Measurements from ENCODE around the gene ANAPC7. TPM values are rescaled to one million over a fixed set of nuclear protein-coding genes. Genes with fewer than 3 reads are reported as not detected.
"Not testable (repeated sequence)": the region's sequence is repeated elsewhere in the genome, so short reads cannot be mapped to it uniquely, and the experiment has no call there.

Gene ANAPC7
- total and polyA plus RNA-seq, 2 donors from 2014 or later, result 31.3 to 47.8 TPM

GRCh38 chr12:110366321-110367142, 37.0 kb downstream of the ANAPC7 start:
- FAIRE-seq, result no peak
- Histone ChIP-seq H3K36me3 (ENCODE audit: control insufficient read depth in 2 of 3, insufficient read depth in 3 of 3, low read length in 3 of 3) (peaks cover 0 to 3% (median 0%) of the 10 kb centered on the region in 3 donors), H3K9ac (ENCODE audit: low read length in 3 of 3) (no peak overlapping the region), H3K9me3 (ENCODE audit: control insufficient read depth in 2 of 3, insufficient read depth in 1 of 3, low read length in 3 of 3) (no peaks in the 10 kb centered on the region), H3K27me3 (ENCODE audit: control insufficient read depth, insufficient read depth, low read length) (no peaks in the 10 kb centered on the region), H3K27ac (ENCODE audit: low read depth in 2 of 2, low read length in 2 of 2) (no peak overlapping the region), H3K4me3 (ENCODE audit: low read length in 3 of 3) (no peak overlapping the region), H3K4me1 (ENCODE audit: control insufficient read depth in 2 of 3, insufficient read depth in 2 of 3, low read depth in 1 of 3, low read length in 3 of 3) (no peaks in the 10 kb centered on the region)
- intact Hi-C loops (cut with DNase I), result no loop called here
- no peak for TF ChIP-seq CTCF (IDR thresholded peaks at IDR 0.05; ENCODE audit: borderline replicate concordance, extremely low read depth, insufficient read depth)
- peak in 1 of 5 donors; percentile 39 for DNase-seq

- no peaks in the 10 kb centered on the region for H3K9me3 ChIP-seq (ENCODE audit: control insufficient read depth in 2 of 3, insufficient read depth in 1 of 3, low read length in 3 of 3)
- no peak overlapping the region for H3K4me3 ChIP-seq (ENCODE audit: low read length in 3 of 3)
- TF ChIP-seq CTCF (IDR thresholded peaks at IDR 0.05; ENCODE audit: borderline replicate concordance, extremely low read depth, insufficient read depth), result no peak
- H3K36me3 ChIP-seq (ENCODE audit: control insufficient read depth in 2 of 3, insufficient read depth in 3 of 3, low read length in 3 of 3), result peaks cover 0 to 3% (median 0%) of the 10 kb centered on the region in 3 donors
- intact Hi-C loops (cut with DNase I), result no loop called here
- no peaks in the 10 kb centered on the region for H3K4me1 ChIP-seq (ENCODE audit: control insufficient read depth in 2 of 3, insufficient read depth in 2 of 3, low read depth in 1 of 3, low read length in 3 of 3)
- DNase-seq (no peak), FAIRE-seq (no peak)
- no peaks in the 10 kb centered on the region for H3K27me3 ChIP-seq (ENCODE audit: control insufficient read depth, insufficient read depth, low read length)
- H3K9ac ChIP-seq (ENCODE audit: low read length in 3 of 3), result no peak overlapping the region
- no peak overlapping the region for H3K27ac ChIP-seq (ENCODE audit: low read depth in 2 of 2, low read length in 2 of 2)
Measured at GRCh38 chr12:110365489-110366320, 37.8 kb downstream of the ANAPC7 start.

- DNase-seq (no peak), FAIRE-seq (no peak)
- Histone ChIP-seq H3K27ac (ENCODE audit: low read depth in 2 of 2, low read length in 2 of 2) (no peak overlapping the region), H3K27me3 (ENCODE audit: control insufficient read depth, insufficient read depth, low read length) (no peaks in the 10 kb centered on the region), H3K9ac (ENCODE audit: low read length in 3 of 3) (no peak overlapping the region), H3K9me3 (ENCODE audit: control insufficient read depth in 2 of 3, insufficient read depth in 1 of 3, low read length in 3 of 3) (no peaks in the 10 kb centered on the region), H3K4me1 (ENCODE audit: control insufficient read depth in 2 of 3, insufficient read depth in 2 of 3, low read depth in 1 of 3, low read length in 3 of 3) (no peaks in the 10 kb centered on the region), H3K4me3 (ENCODE audit: low read length in 3 of 3) (no peak overlapping the region), H3K36me3 (ENCODE audit: control insufficient read depth in 2 of 3, insufficient read depth in 3 of 3, low read length in 3 of 3) (no peaks in the 10 kb centered on the region)
- intact Hi-C loops (cut with DNase I), result no loop called here
- TF ChIP-seq CTCF (IDR thresholded peaks at IDR 0.05; ENCODE audit: borderline replicate concordance, extremely low read depth, insufficient read depth), result no peak
Measured at GRCh38 chr12:110361216-110361615, 42.3 kb downstream of the ANAPC7 start.

- intact Hi-C loops (cut with DNase I); H3K4me1 ChIP-seq (ENCODE audit: control insufficient read depth in 2 of 3, insufficient read depth in 2 of 3, low read depth in 1 of 3, low read length in 3 of 3); H3K9ac ChIP-seq (ENCODE audit: low read length in 3 of 3); H3K4me3 ChIP-seq (ENCODE audit: low read length in 3 of 3); DNase-seq; H3K27me3 ChIP-seq (ENCODE audit: control insufficient read depth, insufficient read depth, low read length); H3K36me3 ChIP-seq (ENCODE audit: control insufficient read depth in 2 of 3, insufficient read depth in 3 of 3, low read length in 3 of 3); FAIRE-seq; H3K27ac ChIP-seq (ENCODE audit: low read depth in 2 of 2, low read length in 2 of 2); H3K9me3 ChIP-seq (ENCODE audit: control insufficient read depth in 2 of 3, insufficient read depth in 1 of 3, low read length in 3 of 3): not testable (repeated sequence)
Measured at GRCh38 chr12:110358384-110359097, 45.0 kb downstream of the ANAPC7 start.

Measured in kidney (tissue), 14 donors.